Stimulated activated effector memory CD8-positive, alpha-beta T cell treated with anti-CD3 and anti-CD28 coated beads, Interleukin-12 subunit alpha, Interleukin-12 subunit beta, amount 100 ng/mL, for 72 hours (primary cell): ENCODE results near the gene KIF16B.

ENCODE experiments used
- ATAC-seq: fragments of 150-1000 bp; cut with Tn5 transposase; 2 replicates; pipeline ENCODE4 v1.10.0; 2021
- DNase-seq, 2 donors: peaks; one replicate each; pipeline ENCODE4 v3.0.0; 2021 to 2022; ENCODE audit warnings: low spot score in 2 of 2
- H3K27ac Mint-ChIP-seq: one replicate; pipeline ENCODE4 v1.8.0; 2022; ENCODE audit warnings: mild to moderate bottlenecking, mixed read lengths
- H3K36me3 Mint-ChIP-seq: one replicate; pipeline ENCODE4 v1.8.0; 2022; ENCODE audit warnings: mild to moderate bottlenecking, mixed read lengths
- H3K4me1 Mint-ChIP-seq: one replicate; pipeline ENCODE4 v1.8.0; 2022; ENCODE audit warnings: mixed read lengths
- H3K4me3 Mint-ChIP-seq: one replicate; pipeline ENCODE4 v1.8.0; 2022; ENCODE audit warnings: mild to moderate bottlenecking, mixed read lengths
- H3K9me3 Mint-ChIP-seq: one replicate; pipeline ENCODE4 v1.8.0; 2022; ENCODE audit warnings: mixed read lengths

The KIF16B gene

DNA sequence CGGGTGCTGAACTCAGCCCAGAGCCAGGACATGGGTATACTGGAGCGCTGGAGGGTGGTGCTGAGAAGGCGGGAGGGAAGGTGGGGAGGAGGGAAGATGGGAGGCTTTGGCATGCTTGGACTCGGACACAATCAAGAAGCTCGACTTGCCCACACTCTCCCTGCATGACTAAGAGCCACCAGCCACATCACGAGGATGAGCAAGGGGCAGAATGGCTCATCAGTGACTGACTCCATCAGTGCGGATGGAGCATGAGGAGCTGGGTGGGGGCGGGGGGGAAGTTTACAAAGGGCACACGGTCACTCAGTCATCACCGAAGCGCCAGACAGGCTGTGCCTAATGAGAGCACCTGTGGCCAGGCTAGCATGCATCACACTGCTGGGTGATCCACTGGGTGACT is 222.8 kb downstream of the KIF16B start:
- no peak overlapping the region for H3K4me3 Mint-ChIP-seq
- ATAC-seq, result no peak
- no peak for DNase-seq
- H3K4me1 Mint-ChIP-seq, result no peaks in the 10 kb centered on the region
- no peaks in the 10 kb centered on the region for H3K9me3 Mint-ChIP-seq
- no peak overlapping the region for H3K27ac Mint-ChIP-seq
- H3K36me3 Mint-ChIP-seq, result no peaks in the 10 kb centered on the region

DNA sequence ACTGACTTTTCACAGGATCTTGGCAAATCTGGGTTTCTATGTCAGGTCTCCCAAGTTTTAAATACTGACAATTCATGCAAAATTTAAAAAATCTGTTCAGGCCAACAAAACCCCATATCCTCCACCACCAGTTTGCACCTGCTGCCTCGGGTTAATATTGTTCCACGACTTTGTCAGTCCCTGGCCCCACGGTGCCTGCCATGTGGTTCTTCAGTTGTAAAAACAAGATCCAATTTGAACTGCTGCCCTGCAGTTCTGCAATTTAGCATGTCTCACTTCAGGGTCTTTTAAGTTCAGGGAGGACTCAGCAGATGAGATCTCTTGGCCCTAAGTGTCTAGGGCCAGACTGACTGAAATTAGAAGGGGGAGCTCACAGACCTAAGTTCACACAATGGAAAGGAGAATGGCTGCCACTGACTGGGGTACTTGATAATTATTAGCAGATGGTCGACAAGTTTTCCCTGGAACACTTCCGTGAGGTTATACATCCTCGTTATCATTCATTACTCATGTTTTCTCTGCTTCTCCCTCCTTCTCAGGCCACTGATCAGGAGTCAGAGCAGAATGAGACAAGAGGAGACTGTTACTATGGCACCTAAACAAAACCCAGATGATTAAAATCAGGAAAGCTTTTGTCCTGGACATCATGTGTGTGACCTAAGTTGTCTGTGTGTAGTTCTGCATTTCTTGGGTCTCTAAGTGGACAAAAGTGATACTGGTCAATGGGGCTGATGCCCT is 223.6 kb downstream of the KIF16B start:
- Mint-ChIP-seq H3K36me3 (no peaks in the 10 kb centered on the region), H3K4me1 (no peaks in the 10 kb centered on the region), H3K4me3 (no peak overlapping the region), H3K9me3 (no peaks in the 10 kb centered on the region), H3K27ac (no peak overlapping the region)
- ATAC-seq (no peak), DNase-seq (no peak)

DNA sequence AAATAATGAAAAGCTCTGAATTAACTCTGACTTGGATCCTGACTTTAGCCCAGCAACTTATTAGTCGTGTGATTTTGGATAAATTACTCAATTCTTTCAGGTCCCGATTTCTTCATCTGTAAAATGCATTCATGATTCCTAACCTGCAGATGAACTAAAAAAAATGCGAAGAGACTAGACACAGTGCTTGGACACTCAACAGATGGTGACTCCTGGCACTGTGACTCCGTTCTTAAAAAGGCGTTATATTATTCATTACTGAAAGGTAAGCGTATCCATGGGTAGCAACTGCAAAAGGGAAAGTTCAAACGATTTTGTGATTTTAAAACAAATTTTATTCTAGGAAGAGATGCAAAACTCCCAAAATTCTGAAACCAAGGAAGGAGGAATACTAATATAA is 226.3 kb downstream of the KIF16B start:
- Mint-ChIP-seq H3K9me3 (no peaks in the 10 kb centered on the region), H3K27ac (no peak overlapping the region), H3K36me3 (no peaks in the 10 kb centered on the region), H3K4me3 (no peak overlapping the region), H3K4me1 (no peaks in the 10 kb centered on the region)
- ATAC-seq (no peak), DNase-seq (no peak)

DNA sequence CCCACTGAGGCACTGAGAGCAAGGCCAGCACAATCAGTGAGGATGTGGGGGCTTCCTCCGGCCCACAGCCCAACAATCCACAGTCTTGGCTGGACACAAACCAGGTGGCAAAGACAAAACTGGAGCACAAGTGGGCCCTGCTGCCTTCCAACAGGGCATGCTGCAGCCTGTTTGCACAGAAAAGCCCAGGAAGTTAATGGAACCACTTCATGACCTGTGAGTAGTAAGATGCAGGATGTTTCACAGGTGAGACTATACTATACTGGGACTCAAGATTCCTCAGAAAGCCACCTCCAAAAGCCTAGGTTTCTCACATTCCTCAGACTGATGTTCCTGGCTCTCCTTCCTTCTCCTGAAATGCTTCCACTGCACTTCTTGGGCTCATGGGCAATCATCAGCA is 235.5 kb downstream of the KIF16B start:
- peaks cover 10% of the 10 kb centered on the region for H3K9me3 Mint-ChIP-seq
- no peaks in the 10 kb centered on the region for H3K36me3 Mint-ChIP-seq
- DNase-seq (no peak), ATAC-seq (no peak)
- no peak overlapping the region for H3K27ac Mint-ChIP-seq
- no peak overlapping the region for H3K4me3 Mint-ChIP-seq
- H3K4me1 Mint-ChIP-seq, result no peaks in the 10 kb centered on the region

DNA sequence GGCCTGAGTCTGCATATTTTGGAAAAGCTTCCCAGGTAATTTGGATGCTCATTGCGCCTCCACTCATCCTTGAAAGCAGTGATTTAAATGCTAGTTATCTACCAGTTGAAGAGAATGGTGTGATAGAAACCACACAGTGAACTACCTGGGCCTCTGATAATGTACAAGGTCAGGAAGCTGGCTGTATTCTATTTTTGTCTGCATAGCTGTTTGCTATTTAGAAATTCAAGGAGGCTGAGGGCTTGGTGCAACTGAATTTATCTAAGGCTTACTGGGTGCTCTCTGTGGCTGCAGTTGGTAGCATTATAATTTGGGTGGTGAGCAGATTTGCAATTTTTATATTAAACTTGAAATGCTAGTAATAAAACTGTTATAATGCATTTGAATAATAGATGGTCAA is 245.6 kb downstream of the KIF16B start:
- ATAC-seq, result no peak
- no peaks in the 10 kb centered on the region for H3K9me3 Mint-ChIP-seq
- no peaks in the 10 kb centered on the region for H3K4me1 Mint-ChIP-seq
- no peak for DNase-seq
- H3K36me3 Mint-ChIP-seq, result no peaks in the 10 kb centered on the region
- H3K4me3 Mint-ChIP-seq, result no peak overlapping the region
- no peak overlapping the region for H3K27ac Mint-ChIP-seq

DNA sequence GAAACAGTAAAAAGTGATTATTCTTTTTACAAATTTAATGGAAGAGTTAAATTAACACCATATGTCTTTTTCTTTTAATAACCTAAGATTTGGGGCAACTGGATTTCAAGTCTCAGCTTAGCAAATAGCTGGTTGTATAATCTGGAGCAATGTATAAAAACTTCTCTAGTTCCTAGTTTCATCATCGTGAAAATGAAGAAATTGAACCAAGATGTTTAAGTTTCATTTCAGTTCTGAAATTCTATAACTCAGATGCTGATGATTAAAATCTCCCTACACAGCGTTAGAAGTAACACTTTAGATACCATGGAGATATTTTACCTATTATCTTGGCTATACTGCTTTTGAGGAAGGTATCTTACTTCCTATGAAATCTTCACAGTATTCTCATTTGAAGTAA is 252.0 kb downstream of the KIF16B start:
- H3K4me3 Mint-ChIP-seq, result no peak overlapping the region
- no peaks in the 10 kb centered on the region for H3K36me3 Mint-ChIP-seq
- no peaks in the 10 kb centered on the region for H3K4me1 Mint-ChIP-seq
- ATAC-seq (no peak), DNase-seq (no peak)
- no peak overlapping the region for H3K27ac Mint-ChIP-seq
- no peaks in the 10 kb centered on the region for H3K9me3 Mint-ChIP-seq

DNA sequence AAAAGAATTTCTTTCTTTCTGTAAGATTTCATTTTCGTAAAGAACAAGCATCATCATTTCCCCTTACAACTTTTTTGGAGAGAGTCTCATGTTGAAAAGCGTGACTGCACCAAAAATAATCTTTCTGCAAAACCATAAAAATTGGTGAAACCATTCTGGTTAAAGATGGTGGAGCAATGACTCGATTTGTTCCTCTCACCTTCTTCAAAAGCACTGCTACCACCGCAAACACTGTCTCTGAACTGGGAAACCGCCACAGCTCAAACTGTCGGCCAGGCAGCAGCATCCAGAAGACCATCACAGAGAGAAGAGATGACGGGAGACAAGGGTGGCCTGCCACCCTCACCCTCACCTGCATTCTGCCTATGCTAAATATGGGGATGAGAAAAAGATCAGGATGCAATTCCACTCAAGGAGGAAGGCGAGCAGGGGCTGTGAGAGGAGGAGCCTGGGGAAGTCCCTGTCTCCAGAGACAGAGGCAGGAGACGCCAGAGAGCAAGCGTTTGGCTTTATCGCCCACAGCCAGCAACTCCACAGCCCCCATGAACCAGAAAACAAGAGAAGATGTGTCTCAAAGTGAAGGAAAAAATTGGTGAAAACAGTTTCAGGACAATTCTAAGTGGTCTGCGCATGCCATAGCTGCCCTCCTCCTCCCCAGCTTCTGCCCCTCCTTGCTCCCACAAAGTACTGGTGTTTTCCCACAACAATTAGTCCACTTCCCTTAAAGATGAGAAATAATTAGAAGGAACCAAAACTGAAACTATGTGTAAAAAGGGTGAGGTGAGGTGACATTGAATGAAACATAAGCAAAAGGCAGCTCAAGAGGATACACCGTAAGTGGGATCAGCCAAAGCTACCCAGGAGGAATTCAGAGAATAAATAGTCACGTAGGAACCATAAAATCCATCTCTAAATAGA is 255.5 kb downstream of the KIF16B start:
- H3K4me1 Mint-ChIP-seq, result no peaks in the 10 kb centered on the region
- no peak overlapping the region for H3K27ac Mint-ChIP-seq
- no peak for DNase-seq
- no peaks in the 10 kb centered on the region for H3K9me3 Mint-ChIP-seq
- H3K36me3 Mint-ChIP-seq, result no peaks in the 10 kb centered on the region
- H3K4me3 Mint-ChIP-seq, result no peak overlapping the region
- no peak for ATAC-seq

DNA sequence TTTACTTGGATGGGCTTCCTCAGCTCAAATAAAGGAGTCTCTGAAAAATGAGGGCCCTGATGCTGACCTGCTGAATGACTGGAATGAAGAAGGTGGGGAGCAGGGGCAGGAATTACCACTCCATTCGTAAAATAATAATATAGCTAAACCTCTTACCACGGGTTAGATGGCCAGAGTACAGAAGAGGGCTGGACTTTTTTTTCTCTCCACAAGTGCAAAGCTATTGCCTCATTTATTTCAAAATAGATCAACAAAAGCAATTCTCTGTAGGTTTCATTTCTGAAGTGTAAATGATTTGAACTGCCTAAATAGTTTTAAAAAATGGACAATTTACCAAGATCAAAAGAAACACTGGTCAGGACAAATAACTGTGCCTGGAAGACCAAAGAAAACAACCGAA is 256.7 kb downstream of the KIF16B start:
- H3K4me1 Mint-ChIP-seq, result no peaks in the 10 kb centered on the region
- ATAC-seq, result no peak
- H3K27ac Mint-ChIP-seq, result no peak overlapping the region
- H3K9me3 Mint-ChIP-seq, result no peaks in the 10 kb centered on the region
- no peak overlapping the region for H3K4me3 Mint-ChIP-seq
- peaks cover 5% of the 10 kb centered on the region for H3K36me3 Mint-ChIP-seq
- no peak for DNase-seq

DNA sequence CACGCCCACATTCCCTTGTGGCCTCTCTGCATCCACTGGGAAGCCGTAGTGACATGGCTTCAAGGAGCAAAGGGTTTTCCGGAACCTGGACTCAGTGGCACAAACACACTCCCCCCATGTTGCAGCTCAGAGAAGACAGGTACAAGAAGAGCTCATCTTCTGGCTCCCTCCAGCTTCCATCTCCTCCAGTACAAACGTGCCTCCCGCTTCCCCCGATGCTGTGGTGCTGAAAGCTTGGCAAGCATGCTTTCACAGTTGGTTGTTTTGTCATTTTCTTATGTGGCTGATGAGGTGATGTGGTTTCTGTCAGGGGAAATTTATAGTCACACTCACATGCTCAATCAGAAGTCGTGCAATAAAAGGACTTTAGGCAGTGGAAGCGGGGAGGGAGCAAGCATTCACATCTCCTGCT is 258.5 kb downstream of the KIF16B start:
- DNase-seq (no peak), ATAC-seq (no peak)
- no peak overlapping the region for H3K4me3 Mint-ChIP-seq
- no peaks in the 10 kb centered on the region for H3K4me1 Mint-ChIP-seq
- H3K36me3 Mint-ChIP-seq, result peaks cover 5% of the 10 kb centered on the region
- no peak overlapping the region for H3K27ac Mint-ChIP-seq
- no peaks in the 10 kb centered on the region for H3K9me3 Mint-ChIP-seq

DNA sequence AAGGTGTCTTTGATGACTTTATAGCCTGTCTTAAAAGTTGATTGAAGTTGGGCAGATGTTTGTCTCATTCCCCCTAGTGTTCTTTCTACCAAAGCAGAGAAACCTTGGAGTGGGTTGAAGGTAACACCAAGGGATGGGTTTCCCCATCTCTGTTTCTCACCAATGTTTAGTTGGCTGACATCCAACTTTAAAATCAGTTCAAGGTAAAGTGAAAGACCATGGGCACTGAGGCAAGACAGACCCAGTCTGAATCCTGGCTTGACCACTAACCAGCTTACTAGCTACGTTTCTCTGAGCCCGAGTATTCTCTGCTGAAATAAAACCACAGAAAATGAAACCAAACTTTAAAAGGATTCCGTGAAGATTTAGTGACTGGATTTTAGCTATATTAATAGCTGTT is 258.9 kb downstream of the KIF16B start:
- Mint-ChIP-seq H3K4me3 (no peak overlapping the region), H3K36me3 (peaks cover 5% of the 10 kb centered on the region), H3K9me3 (no peaks in the 10 kb centered on the region), H3K27ac (no peak overlapping the region), H3K4me1 (no peaks in the 10 kb centered on the region)
- DNase-seq, result no peak
- ATAC-seq, result no peak

DNA sequence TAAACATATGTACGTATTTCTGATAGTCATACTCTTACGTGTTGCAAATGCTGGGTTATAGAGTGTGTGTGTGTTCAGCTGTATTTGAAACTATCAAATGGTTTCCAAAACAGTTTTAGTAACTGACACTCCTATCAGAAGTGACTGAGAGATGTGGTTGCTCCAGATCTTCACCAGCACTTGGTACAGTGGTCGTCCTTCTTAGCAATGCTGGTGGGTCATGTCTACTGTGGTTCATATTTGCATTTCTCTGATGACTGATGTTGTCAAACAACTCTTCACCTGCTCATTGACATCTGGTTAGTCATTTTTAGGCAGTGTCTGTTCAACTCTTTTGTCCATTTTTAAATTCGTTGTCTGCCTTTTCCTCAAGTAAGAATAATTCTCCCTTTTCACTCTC is 259.3 kb downstream of the KIF16B start:
- no peak for ATAC-seq

DNA sequence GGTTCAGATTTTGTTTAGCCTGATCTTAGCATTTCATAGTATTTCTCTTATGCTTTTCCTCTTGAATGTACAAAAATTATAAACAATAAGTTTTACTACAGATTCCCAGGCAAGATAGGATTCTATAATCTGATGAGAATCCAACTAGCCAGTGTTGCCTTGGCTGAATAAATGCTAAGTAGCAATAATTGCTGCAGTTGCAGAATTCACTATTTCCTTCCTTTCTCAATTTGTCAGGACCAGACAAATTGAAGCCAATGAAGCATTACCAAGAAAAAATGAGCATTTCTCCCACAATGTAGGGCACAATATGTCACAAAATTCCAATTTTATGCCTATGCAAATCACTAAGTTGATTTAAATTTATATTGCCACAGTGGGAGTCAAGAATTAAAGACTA is 260.2 kb downstream of the KIF16B start:
- Mint-ChIP-seq H3K36me3 (peaks cover 5% of the 10 kb centered on the region), H3K4me1 (no peaks in the 10 kb centered on the region), H3K4me3 (no peak overlapping the region), H3K9me3 (no peaks in the 10 kb centered on the region), H3K27ac (no peak overlapping the region)
- DNase-seq (no peak), ATAC-seq (no peak)

More for the DNA sequence above, 259.3 kb downstream of the KIF16B start:
- Mint-ChIP-seq H3K36me3 (peaks cover 5% of the 10 kb centered on the region), H3K4me1 (no peaks in the 10 kb centered on the region), H3K9me3 (no peaks in the 10 kb centered on the region), H3K4me3 (no peak overlapping the region), H3K27ac (no peak overlapping the region)
- no peak for DNase-seq

DNA sequence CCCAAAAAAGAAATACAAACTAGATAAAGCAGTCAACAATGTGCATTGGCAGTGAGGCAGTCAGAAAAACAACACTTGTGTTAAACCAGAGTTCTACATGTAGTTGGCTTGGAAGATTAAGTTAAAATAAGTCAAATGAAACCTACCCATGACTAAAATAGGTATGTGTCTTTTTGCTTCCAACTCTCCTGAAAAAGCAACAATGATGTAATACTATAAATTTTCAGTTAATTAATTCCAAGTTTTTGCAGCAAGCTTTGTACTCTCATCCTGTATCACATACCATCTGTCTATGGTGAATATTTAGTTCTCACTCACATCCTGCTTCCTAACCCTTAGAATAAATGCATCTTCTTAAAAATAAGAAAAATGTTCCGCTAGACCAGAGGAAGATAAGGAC is 261.5 kb downstream of the KIF16B start:
- no peaks in the 10 kb centered on the region for H3K4me1 Mint-ChIP-seq
- ATAC-seq (no peak), DNase-seq (no peak)
- no peak overlapping the region for H3K27ac Mint-ChIP-seq
- no peak overlapping the region for H3K4me3 Mint-ChIP-seq
- peaks cover 5% of the 10 kb centered on the region for H3K36me3 Mint-ChIP-seq
- H3K9me3 Mint-ChIP-seq, result peaks cover under 1% of the 10 kb centered on the region

DNA sequence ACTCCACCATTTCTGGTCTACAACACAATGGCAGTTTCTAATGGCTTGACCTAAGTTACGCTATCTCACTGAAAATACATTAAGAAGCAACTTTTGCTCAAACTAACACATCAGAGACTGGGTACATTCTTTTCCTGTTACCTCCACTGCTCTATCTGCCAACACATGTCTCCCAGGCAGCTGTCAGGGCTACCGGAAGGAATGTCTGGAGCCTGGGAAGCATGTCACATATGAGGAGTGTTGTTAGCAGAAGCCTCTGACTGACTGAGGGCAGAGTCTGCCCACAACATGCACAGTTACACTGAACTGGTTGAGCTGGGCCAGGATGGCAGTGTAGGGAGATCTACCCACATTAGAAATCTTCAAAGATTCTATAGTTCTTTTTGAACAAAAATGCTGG is 264.5 kb downstream of the KIF16B start:
- ATAC-seq, result no peak
- Mint-ChIP-seq H3K9me3 (peaks cover 10% of the 10 kb centered on the region), H3K4me3 (no peak overlapping the region), H3K4me1 (no peaks in the 10 kb centered on the region), H3K36me3 (peaks cover 5% of the 10 kb centered on the region), H3K27ac (no peak overlapping the region)
- no peak for DNase-seq

DNA sequence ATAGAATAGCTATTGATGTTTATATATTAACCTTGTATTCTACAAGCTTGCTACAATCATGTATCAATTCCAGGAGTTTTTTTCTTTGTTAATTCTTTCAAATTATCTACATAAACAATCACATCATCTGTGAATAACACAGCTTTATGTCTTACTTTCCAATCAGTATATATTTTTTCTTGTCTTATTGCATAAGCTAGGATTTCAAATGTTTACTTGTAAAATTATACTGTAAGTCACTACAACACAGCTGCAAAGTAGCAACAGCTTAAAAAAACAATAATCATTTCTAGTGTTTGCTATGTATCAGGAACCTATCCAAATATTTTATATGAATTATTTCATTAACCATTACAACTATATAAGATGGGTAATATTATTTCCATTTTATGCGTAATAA is 270.4 kb downstream of the KIF16B start:
- Mint-ChIP-seq H3K36me3 (no peaks in the 10 kb centered on the region), H3K4me1 (no peaks in the 10 kb centered on the region), H3K27ac (no peak overlapping the region), H3K9me3 (peaks cover 21% of the 10 kb centered on the region), H3K4me3 (no peak overlapping the region)
- DNase-seq (no peak), ATAC-seq (no peak)

DNA sequence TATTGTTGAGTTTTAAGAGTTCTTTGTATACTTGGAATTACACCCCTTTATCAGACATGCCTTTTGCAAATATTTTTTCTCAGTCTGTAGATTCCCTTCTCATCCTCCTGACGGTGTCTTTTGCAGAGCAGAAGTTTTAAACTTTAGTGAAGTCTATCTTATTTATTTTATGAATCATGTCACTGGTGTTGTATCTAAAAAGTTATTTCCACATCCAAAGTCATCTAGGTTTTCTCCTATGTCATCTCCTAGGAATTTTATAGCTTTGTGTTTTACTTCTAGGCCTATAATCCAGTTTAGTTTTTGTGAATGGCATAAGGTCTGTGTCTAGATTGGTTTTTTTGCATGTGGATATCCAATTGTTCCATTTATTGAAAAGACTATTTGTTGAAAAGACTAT is 271.3 kb downstream of the KIF16B start:
- H3K4me3 Mint-ChIP-seq, result no peak overlapping the region
- no peak for ATAC-seq
- no peak overlapping the region for H3K27ac Mint-ChIP-seq
- peaks cover 22% of the 10 kb centered on the region for H3K9me3 Mint-ChIP-seq
- no peaks in the 10 kb centered on the region for H3K4me1 Mint-ChIP-seq
- DNase-seq, result no peak
- no peaks in the 10 kb centered on the region for H3K36me3 Mint-ChIP-seq
